Measurements from ENCODE around the gene CYP1B1. TPM values are rescaled to one million over a fixed set of nuclear protein-coding genes. Genes with fewer than 3 reads are reported as not detected.

CYP1B1 gene
- total RNA-seq, 1 experiment from 2014 or later = 36.3 TPM

- H3K9me3 ChIP-seq (ENCODE audit: insufficient read depth, low read depth) = peaks cover 7% of the 10 kb centered on the region
- no peak for DNase-seq
- H3K4me1 ChIP-seq (replicated peaks; ENCODE audit: insufficient read depth) = peaks cover 3% of the 10 kb centered on the region
- BruUV-seq (replicated peaks) = no TSS peak
- H3K4me2 ChIP-seq = no peak overlapping the region
- no peaks in the 10 kb centered on the region for H3K36me3 ChIP-seq (ENCODE audit: low read depth)
- H2AFZ ChIP-seq = no peak overlapping the region
- POLR2A ChIA-PET (ENCODE audit: unreplicated experiment) = interaction anchor here (0.5 kb wide), 1 partner anchor 24 kb away, joined by 3 read pairs; no protein-coding TSS in a partner anchor
- H3K9me2 ChIP-seq (ENCODE audit: insufficient read depth) = no peaks in the 10 kb centered on the region
- TF ChIP-seq CTCF (conservative IDR thresholded peaks at IDR 0.05) (no peak), EZH2 (IDR thresholded peaks at IDR 0.05; ENCODE audit: low read depth) (no peak)
- H3K27ac ChIP-seq = no peak overlapping the region
- H3F3A ChIP-seq (ENCODE audit: insufficient read depth, low read depth) = no peaks in the 10 kb centered on the region
- H4K20me1 ChIP-seq (ENCODE audit: insufficient read depth) = no peaks in the 10 kb centered on the region
- CTCF ChIA-PET = no interaction called here
- H3K79me2 ChIP-seq (ENCODE audit: low read depth) = 0 out of 2 replicates have a peak, but pooled peaks cover 4% of the 10 kb centered on the region
- no peak overlapping the region for H3K4me3 ChIP-seq
- intact Hi-C loops (cut with micrococcal nuclease; ENCODE audit: unreplicated experiment) = no loop called here
- H3K27me3 ChIP-seq (ENCODE audit: insufficient read depth, low read depth) = no peaks in the 10 kb centered on the region
Observed at GRCh38 chr2:38122344-38122743, 46.4 kb upstream of the CYP1B1 start.

- H3K4me2 ChIP-seq = no peak overlapping the region
- H3K9me3 ChIP-seq (ENCODE audit: insufficient read depth, low read depth) = no peaks in the 10 kb centered on the region; the same call in 1 of the 2 replicates
- H3K27ac ChIP-seq = no peak overlapping the region
- H3K36me3 ChIP-seq (ENCODE audit: low read depth) = no peaks in the 10 kb centered on the region
- no peak for DNase-seq
- peaks cover 3% of the 10 kb centered on the region; the same call in 1 of the 2 replicates for H3F3A ChIP-seq (ENCODE audit: insufficient read depth, low read depth)
- ChIA-PET POLR2A (ENCODE audit: unreplicated experiment) (interaction anchor here (0.6 kb wide), 1 partner anchor 131 kb away, joined by 3 read pairs; no protein-coding TSS in a partner anchor), CTCF (interaction anchor here (1.3 kb wide), 1 partner anchor 153 kb away, joined by 3 read pairs; no protein-coding TSS in a partner anchor)
- intact Hi-C loops (cut with micrococcal nuclease; ENCODE audit: unreplicated experiment) = no loop called here
- 0 out of 2 replicates have a peak, but pooled peaks cover 4% of the 10 kb centered on the region for H3K79me2 ChIP-seq (ENCODE audit: low read depth)
- H4K20me1 ChIP-seq (ENCODE audit: insufficient read depth) = no peaks in the 10 kb centered on the region
- H2AFZ ChIP-seq = no peak overlapping the region
- no peaks in the 10 kb centered on the region for H3K9me2 ChIP-seq (ENCODE audit: insufficient read depth)
- no peak overlapping the region for H3K4me3 ChIP-seq
- H3K4me1 ChIP-seq (replicated peaks; ENCODE audit: insufficient read depth) = peaks cover 12% of the 10 kb centered on the region
- TF ChIP-seq EZH2 (IDR thresholded peaks at IDR 0.05; ENCODE audit: low read depth) (no peak), CTCF (conservative IDR thresholded peaks at IDR 0.05) (no peak)
- no TSS peak for BruUV-seq (replicated peaks)
- no peaks in the 10 kb centered on the region for H3K27me3 ChIP-seq (ENCODE audit: insufficient read depth, low read depth)
Observed at GRCh38 chr2:38121481-38121880, 45.5 kb upstream of the CYP1B1 start.

GRCh38 chr2:38120829-38121228, 44.9 kb upstream of the CYP1B1 start:
- Histone ChIP-seq H3K79me2 (ENCODE audit: low read depth) (0 out of 2 replicates have a peak, but pooled peaks cover 4% of the 10 kb centered on the region), H3K36me3 (ENCODE audit: low read depth) (no peaks in the 10 kb centered on the region), H3K27me3 (ENCODE audit: insufficient read depth, low read depth) (no peaks in the 10 kb centered on the region), H3K27ac (no peak overlapping the region), H3K4me2 (no peak overlapping the region), H3K4me3 (no peak overlapping the region), H3K9me2 (ENCODE audit: insufficient read depth) (no peaks in the 10 kb centered on the region), H3F3A (ENCODE audit: insufficient read depth, low read depth) (peaks cover 5% of the 10 kb centered on the region; the same call in 1 of the 2 replicates), H3K4me1 (replicated peaks; ENCODE audit: insufficient read depth) (peaks cover 18% of the 10 kb centered on the region), H3K9me3 (ENCODE audit: insufficient read depth, low read depth) (no peaks in the 10 kb centered on the region; the same call in 1 of the 2 replicates), H2AFZ (no peak overlapping the region), H4K20me1 (ENCODE audit: insufficient read depth) (no peaks in the 10 kb centered on the region)
- TF ChIP-seq EZH2 (IDR thresholded peaks at IDR 0.05; ENCODE audit: low read depth) (no peak), CTCF (conservative IDR thresholded peaks at IDR 0.05) (no peak)
- no TSS peak for BruUV-seq (replicated peaks)
- ChIA-PET POLR2A (ENCODE audit: unreplicated experiment) (no interaction called here), CTCF (interaction anchor here (1.3 kb wide), 1 partner anchor 154 kb away, joined by 3 read pairs; no protein-coding TSS in a partner anchor)
- DNase-seq = no peak
- intact Hi-C loops (cut with micrococcal nuclease; ENCODE audit: unreplicated experiment) = no loop called here
